Gastroesophageal sphincter (tissue), 3 donors: ENCODE results near the gene MKNK2.
A peak's percentile ranks its signal among the peaks of the same experiment; 100 is the strongest.

Source experiments
- POLR2A ChIP-seq, 2 donors: fragments of 450-650 bp; IDR thresholded peaks; one replicate each; pipeline ENCODE4 v1.6.1; 2017; ENCODE audit warnings: antibody characterized with exemption in 2 of 2, mild to moderate bottlenecking in 2 of 2, moderate library complexity in 1 of 2
- TF ChIP-seq, protein P1 (sequence below), 4 experiments: fragments of 200-600 bp in 2 of 4; fragments of 450-650 bp in 2 of 4; sonication (generic) in 1 of 4; IDR thresholded peaks; one replicate each; pipeline ENCODE4 v1.5.1; 2017 to 2019; ENCODE audit warnings: antibody characterized with exemption in 4 of 4, mild to moderate bottlenecking in 2 of 4, moderate library complexity in 2 of 4

DNA sequence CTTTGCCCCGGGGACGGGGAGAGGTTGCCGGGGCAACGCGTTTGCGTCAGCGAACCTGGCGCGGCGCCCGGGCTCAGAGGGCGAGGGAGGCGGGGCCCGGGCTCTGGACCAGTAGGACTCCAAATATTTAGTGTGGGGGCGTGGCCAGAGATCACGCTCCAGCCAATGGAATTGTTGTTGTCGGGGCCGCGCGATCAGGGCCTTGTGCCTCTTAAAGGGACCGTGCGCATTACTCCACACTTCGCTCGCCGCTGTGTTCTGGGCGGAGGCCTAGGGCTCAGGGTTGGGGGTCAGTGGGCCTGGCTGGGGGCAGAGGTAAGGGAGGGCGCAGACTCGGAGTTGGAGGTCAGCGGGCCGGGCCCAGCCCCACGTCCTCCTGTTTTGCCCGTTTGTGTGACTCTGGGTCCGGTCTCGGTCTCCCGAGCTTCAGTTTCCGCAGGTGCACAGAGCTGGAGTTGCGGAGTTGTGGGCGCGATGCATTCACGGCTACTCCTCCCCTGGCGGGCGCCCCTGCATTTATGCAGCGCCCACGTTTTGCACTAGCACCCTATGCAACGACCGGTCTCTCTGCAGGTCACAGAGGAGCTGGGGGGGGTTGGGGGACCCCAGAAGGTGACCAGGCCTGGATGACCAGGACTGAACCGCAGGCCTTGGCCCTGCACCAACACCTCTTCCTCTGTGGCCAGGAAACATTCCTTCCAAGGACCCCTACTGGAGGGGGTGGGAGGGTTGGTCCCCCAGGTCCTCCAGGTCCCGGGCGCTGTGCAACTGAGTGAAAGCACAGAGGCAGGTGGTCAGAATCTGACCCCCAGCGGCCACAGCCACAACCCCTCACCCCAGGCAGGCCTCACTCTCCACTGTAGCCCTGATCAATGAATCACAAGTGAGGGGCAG lies 10.7 kb upstream of the MKNK2 start:
- TF ChIP-seq POLR2A (IDR thresholded peaks at IDR 0.05) = no peak
- TF ChIP-seq, protein P1, sequence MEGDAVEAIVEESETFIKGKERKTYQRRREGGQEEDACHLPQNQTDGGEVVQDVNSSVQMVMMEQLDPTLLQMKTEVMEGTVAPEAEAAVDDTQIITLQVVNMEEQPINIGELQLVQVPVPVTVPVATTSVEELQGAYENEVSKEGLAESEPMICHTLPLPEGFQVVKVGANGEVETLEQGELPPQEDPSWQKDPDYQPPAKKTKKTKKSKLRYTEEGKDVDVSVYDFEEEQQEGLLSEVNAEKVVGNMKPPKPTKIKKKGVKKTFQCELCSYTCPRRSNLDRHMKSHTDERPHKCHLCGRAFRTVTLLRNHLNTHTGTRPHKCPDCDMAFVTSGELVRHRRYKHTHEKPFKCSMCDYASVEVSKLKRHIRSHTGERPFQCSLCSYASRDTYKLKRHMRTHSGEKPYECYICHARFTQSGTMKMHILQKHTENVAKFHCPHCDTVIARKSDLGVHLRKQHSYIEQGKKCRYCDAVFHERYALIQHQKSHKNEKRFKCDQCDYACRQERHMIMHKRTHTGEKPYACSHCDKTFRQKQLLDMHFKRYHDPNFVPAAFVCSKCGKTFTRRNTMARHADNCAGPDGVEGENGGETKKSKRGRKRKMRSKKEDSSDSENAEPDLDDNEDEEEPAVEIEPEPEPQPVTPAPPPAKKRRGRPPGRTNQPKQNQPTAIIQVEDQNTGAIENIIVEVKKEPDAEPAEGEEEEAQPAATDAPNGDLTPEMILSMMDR (IDR thresholded peaks at IDR 0.05) = peak in 2 of 4 experiments; percentile 5 to 21
